ENCODE data around the gene RPS3. TPM values are rescaled to one million over a fixed set of nuclear protein-coding genes. Genes with fewer than 3 reads are reported as not detected.

The RPS3 gene
- total and polyA plus RNA-seq, 9 of the 15 experiments (the other 6 are each of a cell fraction or from before 2014, with no cell fraction given), result 2,700 to 5,771 (median 3,679) TPM

- TF ChIP-seq RAD21 (CRISPR knock-in tag; conservative IDR thresholded peaks at IDR 0.05 in 1 of 2, IDR thresholded peaks at IDR 0.05 in 1 of 2), result no peak
- TF ChIP-seq GATAD2B (IDR thresholded peaks at IDR 0.05; ENCODE audit: borderline replicate concordance), result no peak
- no peak for TF ChIP-seq HMGXB4 (CRISPR knock-in tag; IDR thresholded peaks at IDR 0.05)
- no peak for TF ChIP-seq CEBPB (tag; IDR thresholded peaks at IDR 0.05)
- TF ChIP-seq MLX (CRISPR knock-in tag; conservative IDR thresholded peaks at IDR 0.05), result no peak
- TF ChIP-seq SPI1 (IDR thresholded peaks at IDR 0.05; ENCODE audit: borderline replicate concordance, low read depth, low read length), result peak; percentile 80; the same call in 1 of the 2 replicates
- no peak for TF ChIP-seq HIVEP1 (CRISPR knock-in tag; IDR thresholded peaks at IDR 0.05)
- no peak for TF ChIP-seq E2F8 (IDR thresholded peaks at IDR 0.05; ENCODE audit: low read depth, partially characterized antibody)
- TF ChIP-seq TEAD2 (tag; IDR thresholded peaks at IDR 0.05), result peak; percentile 82
- TF ChIP-seq ZNF592 (IDR thresholded peaks at IDR 0.05), result no peak
- TF ChIP-seq KDM2B (CRISPR knock-in tag; IDR thresholded peaks at IDR 0.05), result no peak
- TF ChIP-seq CTBP1 (IDR thresholded peaks at IDR 0.05; ENCODE audit: borderline replicate concordance), result peak; percentile 45; the same call in 1 of the 2 replicates
- no peak for TF ChIP-seq CBFA2T3 (IDR thresholded peaks at IDR 0.05)
- no peak for TF ChIP-seq PTBP1 (IDR thresholded peaks at IDR 0.05; ENCODE audit: low read depth, low read length)
- no peak for TF ChIP-seq TCF3 (CRISPR knock-in tag; IDR thresholded peaks at IDR 0.05)
These were observed 18.4 kb upstream of the RPS3 start (continued) for GRCh38 chr11:75380716-75381420.

All from K562 (cell line).